MCF 10A (cell line): ENCODE results near the gene SEL1L. TPM values are rescaled to one million over a fixed set of nuclear protein-coding genes. Genes with fewer than 3 reads are reported as not detected.
"Not testable (repeated sequence)": the region's sequence is repeated elsewhere in the genome, so short reads cannot be mapped to it uniquely, and the experiment has no call there.

Source experiments
- BruUV-seq: library from RNA; stranded (reverse); fragments of 400-500 nt; replicated peaks from 2 replicates; lab custom pipeline; 2021; lab: Mats Ljungman, UMichigan
- CTCF ChIA-PET: fragments of 300-600 bp; sonication (Branson Sonifier 250); formaldehyde crosslinking; extraction: SDS; loops from one replicate; lab custom pipeline; 2021; ENCODE audit warnings: antibody characterized with exemption, inconsistent platforms; lab: Yijun Ruan, JAX
- POLR2A ChIA-PET: fragments of 300-600, 350-650 bp; sonication (Branson Sonifier 250); formaldehyde crosslinking; extraction: SDS; loops from one replicate; lab custom pipeline; 2020; ENCODE audit warnings: antibody characterized with exemption, inconsistent platforms; lab: Yijun Ruan, JAX
- DNase-seq: peaks from one replicate; pipeline ENCODE4 v3.0.0-alpha.2; 2018; ENCODE audit not compliant: unreplicated experiment
- H3K27ac Mint-ChIP-seq: one replicate; pipeline ENCODE4 v1.8.0; 2022; ENCODE audit warnings: mild to moderate bottlenecking, low read depth, mixed read lengths; ENCODE audit not compliant: unreplicated experiment
- H3K27me3 Mint-ChIP-seq: one replicate; pipeline ENCODE4 v1.8.0; 2022; ENCODE audit warnings: mixed read lengths; ENCODE audit not compliant: insufficient read depth, unreplicated experiment
- H3K36me3 Mint-ChIP-seq: one replicate; pipeline ENCODE4 v1.8.0; 2022; ENCODE audit warnings: mild to moderate bottlenecking, moderate library complexity, mixed read lengths; ENCODE audit not compliant: insufficient read depth, unreplicated experiment
- H3K4me1 Mint-ChIP-seq: one replicate; pipeline ENCODE4 v1.8.0; 2022; ENCODE audit warnings: mixed read lengths; ENCODE audit not compliant: insufficient read depth, unreplicated experiment
- H3K4me3 Mint-ChIP-seq: one replicate; pipeline ENCODE4 v1.8.0; 2022; ENCODE audit warnings: mild to moderate bottlenecking, moderate library complexity, mixed read lengths; ENCODE audit not compliant: unreplicated experiment
- H3K9me3 Mint-ChIP-seq: one replicate; pipeline ENCODE4 v1.8.0; 2022; ENCODE audit warnings: mixed read lengths; ENCODE audit not compliant: unreplicated experiment
- intact Hi-C: fragments of 100-400 bp; cut with micrococcal nuclease; formaldehyde crosslinking; loops from 2 replicates; pipeline ENCODE4 v1.14.1; 2022
- total RNA-seq: library from RNA; stranded (reverse); gene quantifications from 2 replicates; pipeline ENCODE4 v1.2.3, GENCODE V29; 2022
- TF ChIP-seq, protein P1 (sequence below): fragments of 200-600 bp; IDR thresholded peaks from one replicate; pipeline ENCODE4 v1.8.0; 2022; ENCODE audit warnings: antibody characterized with exemption, mild to moderate bottlenecking; ENCODE audit not compliant: unreplicated experiment

Gene SEL1L
- total RNA-seq, 1 experiment from 2014 or later, result 152 TPM

- no peak overlapping the region for H3K4me3 Mint-ChIP-seq
- BruUV-seq, result no TSS peak
- intact Hi-C loops, result loop anchor here (10.0 kb wide), 1 partner anchor 69 kb away; no protein-coding TSS in a partner anchor
- H3K9me3 Mint-ChIP-seq, result no peaks in the 10 kb centered on the region
- H3K27ac Mint-ChIP-seq, result no peak overlapping the region
- no peak for DNase-seq
- TF ChIP-seq, protein P1, sequence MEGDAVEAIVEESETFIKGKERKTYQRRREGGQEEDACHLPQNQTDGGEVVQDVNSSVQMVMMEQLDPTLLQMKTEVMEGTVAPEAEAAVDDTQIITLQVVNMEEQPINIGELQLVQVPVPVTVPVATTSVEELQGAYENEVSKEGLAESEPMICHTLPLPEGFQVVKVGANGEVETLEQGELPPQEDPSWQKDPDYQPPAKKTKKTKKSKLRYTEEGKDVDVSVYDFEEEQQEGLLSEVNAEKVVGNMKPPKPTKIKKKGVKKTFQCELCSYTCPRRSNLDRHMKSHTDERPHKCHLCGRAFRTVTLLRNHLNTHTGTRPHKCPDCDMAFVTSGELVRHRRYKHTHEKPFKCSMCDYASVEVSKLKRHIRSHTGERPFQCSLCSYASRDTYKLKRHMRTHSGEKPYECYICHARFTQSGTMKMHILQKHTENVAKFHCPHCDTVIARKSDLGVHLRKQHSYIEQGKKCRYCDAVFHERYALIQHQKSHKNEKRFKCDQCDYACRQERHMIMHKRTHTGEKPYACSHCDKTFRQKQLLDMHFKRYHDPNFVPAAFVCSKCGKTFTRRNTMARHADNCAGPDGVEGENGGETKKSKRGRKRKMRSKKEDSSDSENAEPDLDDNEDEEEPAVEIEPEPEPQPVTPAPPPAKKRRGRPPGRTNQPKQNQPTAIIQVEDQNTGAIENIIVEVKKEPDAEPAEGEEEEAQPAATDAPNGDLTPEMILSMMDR, result no peak
- CTCF ChIA-PET, result interaction anchor here (6.9 kb wide), 1 partner anchor 164 kb away, joined by 37 read pairs; no protein-coding TSS in a partner anchor
- POLR2A ChIA-PET, result interaction anchor here (2.2 to 6.6 kb wide), 3 partner anchors 27 to 33 kb away, joined by 10 to 78 read pairs (median 21); partner anchors contain the start of gene STON2
- no peaks in the 10 kb centered on the region for H3K36me3 Mint-ChIP-seq
- H3K4me1 Mint-ChIP-seq, result peaks cover 10% of the 10 kb centered on the region
- no peaks in the 10 kb centered on the region for H3K27me3 Mint-ChIP-seq
Observed at GRCh38 chr14:81434230-81434629, 99.4 kb downstream of the SEL1L start.

GRCh38 chr14:81433378-81433777 is 100.3 kb downstream of the SEL1L start:
- BruUV-seq, result no TSS peak
- ChIA-PET POLR2A (interaction anchor here (1.0 to 6.6 kb wide), 3 partner anchors 27 to 110 kb away, joined by 3 to 78 read pairs (median 10); partner anchors contain the start of gene STON2), CTCF (interaction anchor here (0.6 to 6.9 kb wide), 5 partner anchors 20 to 182 kb away, joined by 3 to 37 read pairs (median 3); no protein-coding TSS in a partner anchor)
- Mint-ChIP-seq H3K4me3 (no peak overlapping the region), H3K9me3 (no peaks in the 10 kb centered on the region), H3K27me3 (no peaks in the 10 kb centered on the region), H3K4me1 (peaks cover 10% of the 10 kb centered on the region), H3K27ac (no peak overlapping the region), H3K36me3 (no peaks in the 10 kb centered on the region)
- DNase-seq, result no peak
- intact Hi-C loops, result loop anchor here (10.0 kb wide), 1 partner anchor 69 kb away; no protein-coding TSS in a partner anchor
- TF ChIP-seq, protein P1, result no peak

GRCh38 chr14:81432219-81432661 is 101.4 kb downstream of the SEL1L start:
- POLR2A ChIA-PET, result interaction anchor here (2.2 to 6.6 kb wide), 2 partner anchors 25 to 31 kb away, joined by 10 to 78 read pairs; partner anchors contain the start of gene STON2
- CTCF ChIA-PET, result interaction anchor here (0.9 to 6.9 kb wide), 3 partner anchors 25 to 162 kb away, joined by 3 to 37 read pairs (median 5); no protein-coding TSS in a partner anchor
- TF ChIP-seq, protein P1, result no peak
- H3K27me3 Mint-ChIP-seq, result no peaks in the 10 kb centered on the region
- peaks cover 17% of the 10 kb centered on the region for H3K4me1 Mint-ChIP-seq
- H3K9me3 Mint-ChIP-seq, result no peaks in the 10 kb centered on the region
- peak; percentile 39 for DNase-seq
- BruUV-seq, result no TSS peak
- H3K4me3 Mint-ChIP-seq, result no peak overlapping the region
- H3K27ac Mint-ChIP-seq, result no peak overlapping the region
- intact Hi-C loops, result loop anchor here (10.0 kb wide), 1 partner anchor 67 kb away; no protein-coding TSS in a partner anchor
- H3K36me3 Mint-ChIP-seq, result no peaks in the 10 kb centered on the region

DNA sequence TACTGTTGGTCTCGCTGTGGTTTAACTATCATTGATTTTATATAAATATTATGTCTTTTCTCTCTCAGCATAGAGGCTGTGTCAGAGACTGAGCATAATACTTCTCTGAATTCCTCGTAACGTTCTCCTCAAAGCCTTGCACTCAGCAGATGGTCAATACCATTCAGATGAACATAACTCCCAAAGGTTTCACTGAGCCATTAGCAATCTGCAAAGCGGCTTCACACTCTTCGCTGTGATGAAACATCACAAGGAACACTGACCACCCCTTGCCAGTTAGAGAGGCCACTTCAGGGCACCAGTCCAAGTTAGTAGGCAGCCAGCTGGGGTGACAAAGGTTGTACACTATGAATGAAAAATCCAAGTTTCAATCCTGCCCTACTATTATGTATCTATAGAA is 103.4 kb downstream of the SEL1L start:
- CTCF ChIA-PET, result no interaction called here
- Mint-ChIP-seq H3K4me1 (peaks cover 18% of the 10 kb centered on the region), H3K4me3 (no peak overlapping the region), H3K27ac (peak overlapping the region; percentile 65), H3K9me3 (no peaks in the 10 kb centered on the region), H3K36me3 (no peaks in the 10 kb centered on the region), H3K27me3 (no peaks in the 10 kb centered on the region)
- TF ChIP-seq, protein P1, result no peak
- no TSS peak for BruUV-seq
- no peak for DNase-seq
- intact Hi-C loops, result loop anchor here (10.0 kb wide), 1 partner anchor 65 kb away; no protein-coding TSS in a partner anchor
- POLR2A ChIA-PET, result interaction anchor here (0.7 to 0.9 kb wide), 3 partner anchors 17 to 44 kb away, joined by 3 to 4 read pairs (median 3); no protein-coding TSS in a partner anchor

DNA sequence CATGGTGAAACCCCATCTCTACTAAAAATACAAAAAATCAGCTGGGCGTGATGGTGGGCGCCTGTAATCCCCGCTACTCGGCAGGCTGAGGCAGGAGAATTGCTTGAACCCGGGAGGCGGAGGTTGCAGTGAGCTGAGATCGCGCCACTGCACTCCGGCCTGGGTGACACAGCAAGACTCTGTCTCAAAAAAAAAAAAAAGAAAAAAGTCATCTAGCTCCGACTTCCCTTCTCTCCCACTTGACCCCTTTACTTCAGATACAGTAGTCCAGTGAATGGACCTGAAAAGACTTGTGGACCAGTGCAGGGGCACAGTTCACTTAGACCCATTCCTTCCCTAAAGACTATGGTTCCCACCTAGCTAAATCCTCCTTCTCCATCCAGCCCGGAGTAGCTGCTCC is 103.9 kb downstream of the SEL1L start:
- not testable (repeated sequence) for H3K4me3 Mint-ChIP-seq, BruUV-seq, DNase-seq, H3K27me3 Mint-ChIP-seq, H3K9me3 Mint-ChIP-seq, H3K36me3 Mint-ChIP-seq
- intact Hi-C loops, result loop anchor here (10.0 kb wide), 1 partner anchor 65 kb away; no protein-coding TSS in a partner anchor
- H3K4me1 Mint-ChIP-seq, result peaks cover 18% of the 10 kb centered on the region
- POLR2A ChIA-PET, result interaction anchor here (0.6 to 0.8 kb wide), 2 partner anchors 16 to 175 kb away, joined by 3 read pairs; no protein-coding TSS in a partner anchor
- CTCF ChIA-PET, result interaction anchor here (1.0 to 2.5 kb wide), 2 partner anchors 23 to 25 kb away, joined by 5 to 6 read pairs; no protein-coding TSS in a partner anchor
- H3K27ac Mint-ChIP-seq, result peak overlapping the region; percentile 65
